IPS-20b (cell line): Measurements from ENCODE around the gene TBC1D8.

Experiments
- H3K27ac ChIP-seq: one replicate; pipeline ENCODE4 v1.5.1; 2013; ENCODE audit warnings: low read length
- H3K27me3 ChIP-seq: 2 replicates; pipeline ENCODE4 v1.6.1; 2013; ENCODE audit warnings: mild to moderate bottlenecking, low read length, inconsistent platforms; ENCODE audit not compliant: insufficient read depth
- H3K36me3 ChIP-seq: 2 replicates; pipeline ENCODE4 v1.6.1; 2013; ENCODE audit warnings: low read depth, mild to moderate bottlenecking, inconsistent platforms, low read length, moderate library complexity; ENCODE audit not compliant: insufficient read depth
- H3K4me1 ChIP-seq: 2 replicates; pipeline ENCODE4 v1.6.1; 2013; ENCODE audit warnings: mild to moderate bottlenecking, control low read depth, inconsistent platforms, low read length, moderate library complexity; ENCODE audit not compliant: insufficient read depth
- H3K4me3 ChIP-seq: 2 replicates; pipeline ENCODE4 v1.5.1; 2013; ENCODE audit warnings: mild to moderate bottlenecking, low read length, inconsistent platforms
- H3K9ac ChIP-seq: 2 replicates; pipeline ENCODE4 v1.6.1; 2013; ENCODE audit warnings: low read depth, mild to moderate bottlenecking, inconsistent platforms, low read length, moderate library complexity
- H3K9me3 ChIP-seq: 2 replicates; pipeline ENCODE4 v1.6.1; 2013; ENCODE audit warnings: mild to moderate bottlenecking, low read depth, low read length, inconsistent platforms; ENCODE audit not compliant: insufficient read depth

Gene TBC1D8

GRCh38 chr2:100986157-100986556, 165.0 kb downstream of the TBC1D8 start:
- Histone ChIP-seq H3K4me1 (no peaks in the 10 kb centered on the region), H3K4me3 (no peak overlapping the region), H3K27ac (no peak overlapping the region), H3K9me3 (no peaks in the 10 kb centered on the region), H3K9ac (no peak overlapping the region), H3K36me3 (no peaks in the 10 kb centered on the region), H3K27me3 (no peaks in the 10 kb centered on the region)

GRCh38 chr2:100984892-100985307, 166.3 kb downstream of the TBC1D8 start:
- Histone ChIP-seq H3K4me3 (no peak overlapping the region), H3K27ac (no peak overlapping the region), H3K36me3 (no peaks in the 10 kb centered on the region), H3K4me1 (peaks cover 4% of the 10 kb centered on the region; the same call in 1 of the 2 replicates), H3K9ac (no peak overlapping the region), H3K9me3 (no peaks in the 10 kb centered on the region), H3K27me3 (no peaks in the 10 kb centered on the region)

- H3K27ac ChIP-seq, result no peak overlapping the region
These were observed 167.4 kb downstream of the TBC1D8 start for GRCh38 chr2:100983684-100984310.

GRCh38 chr2:100983201-100983600, 168.0 kb downstream of the TBC1D8 start:
- Histone ChIP-seq H3K36me3 (no peaks in the 10 kb centered on the region), H3K27ac (no peak overlapping the region), H3K9ac (no peak overlapping the region), H3K9me3 (no peaks in the 10 kb centered on the region), H3K27me3 (no peaks in the 10 kb centered on the region), H3K4me3 (no peak overlapping the region), H3K4me1 (peaks cover 4% of the 10 kb centered on the region; the same call in 1 of the 2 replicates)

More at GRCh38 chr2:100983684-100984310, 167.4 kb downstream of the TBC1D8 start:
- Histone ChIP-seq H3K36me3 (no peaks in the 10 kb centered on the region), H3K4me1 (peaks cover 4% of the 10 kb centered on the region; the same call in 1 of the 2 replicates), H3K27me3 (no peaks in the 10 kb centered on the region), H3K4me3 (no peak overlapping the region), H3K9me3 (no peaks in the 10 kb centered on the region), H3K9ac (no peak overlapping the region)

- H3K4me3 ChIP-seq, result no peak overlapping the region
- no peak overlapping the region for H3K27ac ChIP-seq
- peaks cover 4% of the 10 kb centered on the region; the same call in 1 of the 2 replicates for H3K4me1 ChIP-seq
- H3K36me3 ChIP-seq, result no peaks in the 10 kb centered on the region
- no peaks in the 10 kb centered on the region for H3K27me3 ChIP-seq
- no peaks in the 10 kb centered on the region for H3K9me3 ChIP-seq
- no peak overlapping the region for H3K9ac ChIP-seq
These were observed 168.7 kb downstream of the TBC1D8 start for GRCh38 chr2:100982431-100982861.

GRCh38 chr2:100981011-100981410, 170.2 kb downstream of the TBC1D8 start:
- Histone ChIP-seq H3K27ac (no peak overlapping the region), H3K4me3 (no peak overlapping the region; the same call in 1 of the 2 replicates), H3K36me3 (no peaks in the 10 kb centered on the region), H3K9me3 (no peaks in the 10 kb centered on the region), H3K4me1 (peaks cover 4% of the 10 kb centered on the region; the same call in 1 of the 2 replicates), H3K27me3 (no peaks in the 10 kb centered on the region), H3K9ac (no peak overlapping the region)

GRCh38 chr2:100980046-100980445, 171.1 kb downstream of the TBC1D8 start:
- Histone ChIP-seq H3K9ac (no peak overlapping the region), H3K4me1 (peaks cover 4% of the 10 kb centered on the region; the same call in 1 of the 2 replicates), H3K9me3 (no peaks in the 10 kb centered on the region), H3K27ac (no peak overlapping the region), H3K27me3 (no peaks in the 10 kb centered on the region), H3K36me3 (no peaks in the 10 kb centered on the region), H3K4me3 (no peak overlapping the region)

- H3K36me3 ChIP-seq, result no peaks in the 10 kb centered on the region
- H3K4me3 ChIP-seq, result no peak overlapping the region
- H3K9ac ChIP-seq, result no peak overlapping the region
- no peaks in the 10 kb centered on the region for H3K27me3 ChIP-seq
- H3K27ac ChIP-seq, result no peak overlapping the region
- H3K4me1 ChIP-seq, result peaks cover 4% of the 10 kb centered on the region; the same call in 1 of the 2 replicates
- no peaks in the 10 kb centered on the region for H3K9me3 ChIP-seq
These were observed 172.5 kb downstream of the TBC1D8 start for GRCh38 chr2:100978582-100979191.

GRCh38 chr2:100977511-100977910, 173.7 kb downstream of the TBC1D8 start:
- Histone ChIP-seq H3K27me3 (no peaks in the 10 kb centered on the region), H3K27ac (no peak overlapping the region), H3K4me1 (peaks cover 4% of the 10 kb centered on the region; the same call in 1 of the 2 replicates), H3K4me3 (no peak overlapping the region), H3K9me3 (no peaks in the 10 kb centered on the region), H3K9ac (no peak overlapping the region), H3K36me3 (no peaks in the 10 kb centered on the region)

GRCh38 chr2:100976645-100977391, 174.4 kb downstream of the TBC1D8 start:
- peaks cover 4% of the 10 kb centered on the region; the same call in 1 of the 2 replicates for H3K4me1 ChIP-seq
- H3K4me3 ChIP-seq, result no peak overlapping the region
- no peak overlapping the region for H3K9ac ChIP-seq

GRCh38 chr2:100976061-100976460, 175.1 kb downstream of the TBC1D8 start:
- no peaks in the 10 kb centered on the region for H3K36me3 ChIP-seq
- H3K27ac ChIP-seq, result no peak overlapping the region
- H3K9ac ChIP-seq, result no peak overlapping the region
- no peaks in the 10 kb centered on the region for H3K27me3 ChIP-seq
- no peak overlapping the region for H3K4me3 ChIP-seq
- peaks cover 4% of the 10 kb centered on the region; the same call in 1 of the 2 replicates for H3K4me1 ChIP-seq
- no peaks in the 10 kb centered on the region for H3K9me3 ChIP-seq

More at GRCh38 chr2:100976645-100977391, 174.4 kb downstream of the TBC1D8 start:
- H3K27me3 ChIP-seq, result no peaks in the 10 kb centered on the region
- no peaks in the 10 kb centered on the region for H3K9me3 ChIP-seq
- no peak overlapping the region for H3K27ac ChIP-seq
- no peaks in the 10 kb centered on the region for H3K36me3 ChIP-seq
